ENCODE results near the gene SLC4A7.

- TF ChIP-seq, protein P1, sequence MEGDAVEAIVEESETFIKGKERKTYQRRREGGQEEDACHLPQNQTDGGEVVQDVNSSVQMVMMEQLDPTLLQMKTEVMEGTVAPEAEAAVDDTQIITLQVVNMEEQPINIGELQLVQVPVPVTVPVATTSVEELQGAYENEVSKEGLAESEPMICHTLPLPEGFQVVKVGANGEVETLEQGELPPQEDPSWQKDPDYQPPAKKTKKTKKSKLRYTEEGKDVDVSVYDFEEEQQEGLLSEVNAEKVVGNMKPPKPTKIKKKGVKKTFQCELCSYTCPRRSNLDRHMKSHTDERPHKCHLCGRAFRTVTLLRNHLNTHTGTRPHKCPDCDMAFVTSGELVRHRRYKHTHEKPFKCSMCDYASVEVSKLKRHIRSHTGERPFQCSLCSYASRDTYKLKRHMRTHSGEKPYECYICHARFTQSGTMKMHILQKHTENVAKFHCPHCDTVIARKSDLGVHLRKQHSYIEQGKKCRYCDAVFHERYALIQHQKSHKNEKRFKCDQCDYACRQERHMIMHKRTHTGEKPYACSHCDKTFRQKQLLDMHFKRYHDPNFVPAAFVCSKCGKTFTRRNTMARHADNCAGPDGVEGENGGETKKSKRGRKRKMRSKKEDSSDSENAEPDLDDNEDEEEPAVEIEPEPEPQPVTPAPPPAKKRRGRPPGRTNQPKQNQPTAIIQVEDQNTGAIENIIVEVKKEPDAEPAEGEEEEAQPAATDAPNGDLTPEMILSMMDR (IDR thresholded peaks at IDR 0.05; ENCODE audit: low read depth, low read length, poor library complexity, severe bottlenecking), result no peak
- TF ChIP-seq EZH2phosphoT487 (IDR thresholded peaks at IDR 0.05; ENCODE audit: borderline replicate concordance, low read length), result no peak
Observed at GRCh38 chr3:27425896-27426565, 58.2 kb downstream of the SLC4A7 start.

Data from DOHH2 (cell line).